Measurements from ENCODE around the gene SAXO2.
"Not testable (repeated sequence)": the region's sequence is repeated elsewhere in the genome, so short reads cannot be mapped to it uniquely, and the experiment has no call there.

- not testable (repeated sequence) for TF ChIP-seq YY1 (IDR thresholded peaks at IDR 0.05; ENCODE audit: insufficient read depth, insufficient read length); ZNF274 (IDR thresholded peaks at IDR 0.05; ENCODE audit: low read depth, low read length); SUZ12 (IDR thresholded peaks at IDR 0.05; ENCODE audit: extremely low read depth, insufficient read depth, insufficient read length)
Observed at GRCh38 chr15:82221535-82221934, 41.1 kb upstream of the SAXO2 start.
